ENCODE measurements around the gene RET. TPM values are rescaled to one million over a fixed set of nuclear protein-coding genes. Genes with fewer than 3 reads are reported as not detected.

RET gene
- total and polyA plus RNA-seq, 2 experiments from 2014 or later: 0.50 TPM; not detected in 1

- H2AFZ ChIP-seq: no peak overlapping the region
- H4K20me1 ChIP-seq (ENCODE audit: insufficient read depth, poor library complexity, severe bottlenecking): no peaks in the 10 kb centered on the region
- no peak overlapping the region for H3K27ac ChIP-seq
- peaks cover 6% of the 10 kb centered on the region for H3K27me3 ChIP-seq
- no peaks in the 10 kb centered on the region for H3K4me1 ChIP-seq (ENCODE audit: insufficient read depth)
- no peaks in the 10 kb centered on the region for H3K9me3 ChIP-seq (ENCODE audit: low read depth)
- no peaks in the 10 kb centered on the region for H3K36me3 ChIP-seq (replicated peaks; ENCODE audit: insufficient read depth, low read depth)
- no peak for DNase-seq (ENCODE audit: low spot score)
- 75% methylated on average over 2 of the region's 2 CpGs for WGBS (ENCODE audit: low lambda C conversion rate, missing lambda C conversion rate)
- no peaks in the 10 kb centered on the region for H3K79me2 ChIP-seq
- no peak overlapping the region for H3K4me2 ChIP-seq
- no peak overlapping the region for H3K4me3 ChIP-seq
- TF ChIP-seq EZH2 (IDR thresholded peaks at IDR 0.05; ENCODE audit: borderline replicate concordance) (no peak), EZH2phosphoT487 (IDR thresholded peaks at IDR 0.05; ENCODE audit: low read depth, severe bottlenecking, unreplicated experiment) (no peak), CTCF (IDR thresholded peaks at IDR 0.05; ENCODE audit: poor library complexity) (no peak)
- no peaks in the 10 kb centered on the region for H3K9me2 ChIP-seq (replicated peaks; ENCODE audit: insufficient read depth)
These were observed 20.8 kb upstream of the RET start for GRCh38 chr10:43055991-43056567.

GRCh38 chr10:43056568-43057011 lies 20.3 kb upstream of the RET start:
- peaks cover 4% of the 10 kb centered on the region for H3K27me3 ChIP-seq
- no peaks in the 10 kb centered on the region for H4K20me1 ChIP-seq (ENCODE audit: insufficient read depth, poor library complexity, severe bottlenecking)
- H3K4me3 ChIP-seq: no peak overlapping the region
- H3K36me3 ChIP-seq (replicated peaks; ENCODE audit: insufficient read depth, low read depth): no peaks in the 10 kb centered on the region
- no peak overlapping the region for H2AFZ ChIP-seq
- no peaks in the 10 kb centered on the region for H3K9me2 ChIP-seq (replicated peaks; ENCODE audit: insufficient read depth)
- H3K9me3 ChIP-seq (ENCODE audit: low read depth): no peaks in the 10 kb centered on the region
- no peaks in the 10 kb centered on the region for H3K79me2 ChIP-seq
- no peaks in the 10 kb centered on the region for H3K4me1 ChIP-seq (ENCODE audit: insufficient read depth)
- WGBS (ENCODE audit: low lambda C conversion rate, missing lambda C conversion rate): 87% methylated on average over 5 of the region's 5 CpGs
- H3K27ac ChIP-seq: no peak overlapping the region
- no peak for TF ChIP-seq CTCF (IDR thresholded peaks at IDR 0.05; ENCODE audit: poor library complexity)
- no peak for TF ChIP-seq EZH2phosphoT487 (IDR thresholded peaks at IDR 0.05; ENCODE audit: low read depth, severe bottlenecking, unreplicated experiment)
- TF ChIP-seq EZH2 (IDR thresholded peaks at IDR 0.05; ENCODE audit: borderline replicate concordance): no peak
- no peak overlapping the region for H3K4me2 ChIP-seq
- no peak for DNase-seq (ENCODE audit: low spot score)

- no peaks in the 10 kb centered on the region for H3K4me1 ChIP-seq (ENCODE audit: insufficient read depth)
- H3K27me3 ChIP-seq: peaks cover 3% of the 10 kb centered on the region
- no peak overlapping the region for H3K27ac ChIP-seq
- no peak overlapping the region for H3K4me2 ChIP-seq
- H3K4me3 ChIP-seq: no peak overlapping the region
- WGBS (ENCODE audit: low lambda C conversion rate, missing lambda C conversion rate): 74% methylated on average over 7 of the region's 7 CpGs
- H3K79me2 ChIP-seq: no peaks in the 10 kb centered on the region
- TF ChIP-seq CTCF (IDR thresholded peaks at IDR 0.05; ENCODE audit: poor library complexity) (no peak), EZH2 (IDR thresholded peaks at IDR 0.05; ENCODE audit: borderline replicate concordance) (no peak), EZH2phosphoT487 (IDR thresholded peaks at IDR 0.05; ENCODE audit: low read depth, severe bottlenecking, unreplicated experiment) (no peak)
- H3K9me2 ChIP-seq (replicated peaks; ENCODE audit: insufficient read depth): no peaks in the 10 kb centered on the region
- DNase-seq (ENCODE audit: low spot score): no peak
- no peaks in the 10 kb centered on the region for H3K9me3 ChIP-seq (ENCODE audit: low read depth)
- no peaks in the 10 kb centered on the region for H3K36me3 ChIP-seq (replicated peaks; ENCODE audit: insufficient read depth, low read depth)
- no peak overlapping the region for H2AFZ ChIP-seq
- H4K20me1 ChIP-seq (ENCODE audit: insufficient read depth, poor library complexity, severe bottlenecking): no peaks in the 10 kb centered on the region
These were observed 19.6 kb upstream of the RET start for GRCh38 chr10:43057231-43057711.

All from hepatocyte (in vitro differentiated cells).